GM12865 (cell line): ENCODE data around the gene CHAT.

Experiments
- DNase-seq: peaks from one replicate; pipeline ENCODE4 v3.0.0; 2010; ENCODE audit warnings: low read depth
- H3K4me3 ChIP-seq: 2 replicates; pipeline ENCODE4 v1.5.1; 2011; ENCODE audit warnings: mild to moderate bottlenecking, low read depth, low read length, control low read depth
- TF ChIP-seq, protein P1 (sequence below): IDR thresholded peaks from 2 replicates; pipeline ENCODE4 v1.5.1; 2011; ENCODE audit warnings: low read length, control low read depth, low read depth, inconsistent platforms; ENCODE audit not compliant: insufficient read depth; ENCODE audit errors: missing control alignments

Gene CHAT

GRCh38 chr10:49647554-49647953, 33.7 kb downstream of the CHAT start:
- no peak overlapping the region for H3K4me3 ChIP-seq
- DNase-seq, result no peak
- TF ChIP-seq, protein P1, sequence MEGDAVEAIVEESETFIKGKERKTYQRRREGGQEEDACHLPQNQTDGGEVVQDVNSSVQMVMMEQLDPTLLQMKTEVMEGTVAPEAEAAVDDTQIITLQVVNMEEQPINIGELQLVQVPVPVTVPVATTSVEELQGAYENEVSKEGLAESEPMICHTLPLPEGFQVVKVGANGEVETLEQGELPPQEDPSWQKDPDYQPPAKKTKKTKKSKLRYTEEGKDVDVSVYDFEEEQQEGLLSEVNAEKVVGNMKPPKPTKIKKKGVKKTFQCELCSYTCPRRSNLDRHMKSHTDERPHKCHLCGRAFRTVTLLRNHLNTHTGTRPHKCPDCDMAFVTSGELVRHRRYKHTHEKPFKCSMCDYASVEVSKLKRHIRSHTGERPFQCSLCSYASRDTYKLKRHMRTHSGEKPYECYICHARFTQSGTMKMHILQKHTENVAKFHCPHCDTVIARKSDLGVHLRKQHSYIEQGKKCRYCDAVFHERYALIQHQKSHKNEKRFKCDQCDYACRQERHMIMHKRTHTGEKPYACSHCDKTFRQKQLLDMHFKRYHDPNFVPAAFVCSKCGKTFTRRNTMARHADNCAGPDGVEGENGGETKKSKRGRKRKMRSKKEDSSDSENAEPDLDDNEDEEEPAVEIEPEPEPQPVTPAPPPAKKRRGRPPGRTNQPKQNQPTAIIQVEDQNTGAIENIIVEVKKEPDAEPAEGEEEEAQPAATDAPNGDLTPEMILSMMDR, result no peak

GRCh38 chr10:49647985-49648795, 34.4 kb downstream of the CHAT start:
- no peak for DNase-seq
- H3K4me3 ChIP-seq, result no peak overlapping the region
- TF ChIP-seq, protein P1, result no peak

- DNase-seq, result peak; percentile 26
- TF ChIP-seq, protein P1, result no peak
- H3K4me3 ChIP-seq, result no peak overlapping the region
Observed at GRCh38 chr10:49649294-49649693, 35.5 kb downstream of the CHAT start.

DNA sequence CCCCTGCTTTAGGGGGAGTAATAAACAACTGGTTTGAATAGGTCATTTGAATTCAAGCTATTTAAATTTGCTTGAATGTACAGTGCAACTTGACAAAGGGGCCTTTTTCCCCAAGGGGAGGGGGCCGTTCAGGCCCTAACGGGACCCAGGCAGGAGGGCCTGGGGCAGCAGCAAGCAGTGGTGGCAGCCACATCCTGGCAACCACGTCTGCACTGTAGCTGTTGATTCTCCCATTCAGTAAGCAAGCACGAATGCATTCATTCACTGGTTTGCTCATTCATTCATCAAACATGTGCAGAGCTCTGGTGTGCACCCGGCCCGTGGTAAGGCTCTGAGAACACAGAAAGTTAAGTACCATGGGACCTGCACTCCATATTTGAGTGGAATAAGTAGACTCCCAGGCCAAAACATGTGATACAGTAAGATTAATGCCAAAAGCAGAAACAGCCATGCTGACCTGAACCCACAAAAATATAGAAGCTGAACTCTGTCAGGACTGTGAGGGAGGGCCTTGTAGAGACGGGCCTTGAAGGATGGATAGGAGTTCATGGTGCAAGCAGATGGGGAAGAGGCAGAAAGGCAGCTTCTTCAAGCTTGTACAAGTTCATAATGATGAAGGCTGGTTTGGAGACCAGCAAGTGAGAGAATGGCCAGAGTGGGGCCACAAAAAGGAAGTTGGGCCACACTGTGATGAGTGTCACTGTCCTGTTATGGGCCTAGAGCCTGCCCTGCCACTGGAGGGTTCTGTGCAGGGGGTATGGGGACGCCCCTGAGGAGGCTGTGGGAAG, 36.3 kb downstream of the CHAT start:
- no peak for DNase-seq

DNA sequence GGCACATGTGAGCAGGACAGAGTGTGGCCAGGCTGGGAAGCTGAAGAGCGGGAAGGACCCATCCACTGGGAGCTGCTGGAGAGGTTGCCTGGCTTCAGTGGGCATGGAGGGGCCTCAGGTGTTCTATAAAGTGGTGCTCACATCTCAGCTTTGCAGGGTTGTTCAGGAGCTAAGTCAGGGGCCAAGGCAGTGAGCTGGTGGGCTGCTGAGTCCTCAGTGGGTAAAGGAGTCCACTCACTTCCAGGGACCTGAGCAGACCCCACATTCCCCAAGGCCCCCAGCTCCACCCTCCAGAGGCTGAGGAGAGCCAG, 36.8 kb downstream of the CHAT start:
- DNase-seq, result no peak
- no peak overlapping the region for H3K4me3 ChIP-seq
- TF ChIP-seq, protein P1, result no peak

More for the DNA sequence above, 36.3 kb downstream of the CHAT start:
- TF ChIP-seq, protein P1, result no peak
- H3K4me3 ChIP-seq, result no peak overlapping the region

DNA sequence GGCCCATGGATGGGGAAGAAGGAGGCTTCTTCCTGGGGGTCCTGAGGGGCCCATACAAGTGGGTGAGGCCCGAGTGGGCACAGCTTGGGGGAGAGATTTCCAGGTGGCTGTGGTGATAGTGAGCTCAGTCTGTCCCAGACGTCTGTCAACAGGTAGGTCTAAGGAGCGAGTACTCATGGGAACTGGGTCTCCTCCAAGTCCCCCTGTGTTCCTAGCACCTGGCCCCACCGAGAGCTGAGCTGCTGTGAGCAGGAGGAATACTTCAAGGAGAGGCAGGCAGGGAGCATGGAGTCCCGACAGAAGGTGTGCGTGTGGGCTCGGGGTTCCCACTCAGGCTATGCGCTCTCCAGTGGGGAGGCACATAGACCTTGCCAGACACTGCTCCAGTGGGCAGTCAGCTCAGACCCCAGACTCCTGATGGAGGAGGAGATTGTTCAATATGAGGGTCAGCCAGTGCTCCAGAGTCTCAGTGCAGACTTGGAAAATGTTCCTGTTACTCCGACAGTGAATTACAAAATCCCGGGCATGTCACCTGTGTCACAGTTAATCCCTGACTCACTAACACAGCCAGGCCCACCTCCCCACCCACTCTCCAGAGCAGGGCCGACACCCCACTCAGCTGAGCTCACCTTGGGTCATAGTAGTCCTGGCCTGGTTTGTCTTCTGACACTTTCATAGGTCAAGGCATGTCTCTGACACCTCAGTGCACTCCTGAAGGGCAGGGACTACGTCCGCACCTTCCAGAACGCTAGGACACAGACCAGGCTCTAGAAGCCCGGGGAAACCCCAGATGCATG, 37.4 kb downstream of the CHAT start:
- TF ChIP-seq, protein P1, result no peak
- no peak for DNase-seq
- no peak overlapping the region for H3K4me3 ChIP-seq
